H9 (cell line): ENCODE results near the gene COL4A1. TPM values are rescaled to one million over a fixed set of nuclear protein-coding genes. Genes with fewer than 3 reads are reported as not detected.
A peak's percentile ranks its signal among the peaks of the same experiment; 100 is the strongest.

Experiments
- DNase-seq: peaks from one replicate; pipeline ENCODE4 v3.0.0-alpha.2; 2017
- H2AFZ ChIP-seq: one replicate; pipeline ENCODE4 v1.6.1; 2013; ENCODE audit warnings: mild to moderate bottlenecking, low read length, control low read depth, moderate library complexity
- H2AK5ac ChIP-seq: 2 replicates; pipeline ENCODE4 v1.6.1; 2013; ENCODE audit warnings: low read length, control low read depth, mixed read lengths; ENCODE audit not compliant: insufficient read length
- H2BK120ac ChIP-seq: one replicate; pipeline ENCODE4 v1.6.1; 2013; ENCODE audit warnings: low read depth, mild to moderate bottlenecking, low read length, control low read depth, inconsistent platforms; ENCODE audit not compliant: poor library complexity, severe bottlenecking
- H2BK12ac ChIP-seq: 2 replicates; pipeline ENCODE4 v1.6.1; 2013; ENCODE audit warnings: low read length, control low read depth, mixed read lengths, low read depth; ENCODE audit not compliant: insufficient read length
- H2BK15ac ChIP-seq: 2 replicates; pipeline ENCODE4 v1.6.1; 2013; ENCODE audit warnings: low read depth, low read length, control low read depth
- H2BK20ac ChIP-seq: one replicate; pipeline ENCODE4 v1.6.1; 2013; ENCODE audit warnings: low read depth, mild to moderate bottlenecking, low read length, control low read depth, inconsistent platforms; ENCODE audit not compliant: poor library complexity, severe bottlenecking
- H2BK5ac ChIP-seq: 2 replicates; pipeline ENCODE4 v1.6.1; 2013; ENCODE audit warnings: low read length, control low read depth, mixed read lengths; ENCODE audit not compliant: insufficient read length
- H3K14ac ChIP-seq: 2 replicates; pipeline ENCODE4 v1.6.1; 2013; ENCODE audit warnings: low read length, control low read depth; ENCODE audit not compliant: insufficient read depth
- H3K18ac ChIP-seq: 2 replicates; pipeline ENCODE4 v1.6.1; 2013; ENCODE audit warnings: low read depth, mild to moderate bottlenecking, mixed read lengths, low read length, control low read depth; ENCODE audit not compliant: insufficient read length
- H3K23ac ChIP-seq: 2 replicates; pipeline ENCODE4 v1.6.1; 2013; ENCODE audit warnings: low read length, control low read depth, mixed read lengths, low read depth; ENCODE audit not compliant: insufficient read length
- H3K23me2 ChIP-seq: 2 replicates; pipeline ENCODE4 v1.6.1; 2013; ENCODE audit warnings: low read depth, mild to moderate bottlenecking, mixed read lengths, low read length, control low read depth; ENCODE audit not compliant: insufficient read length, poor library complexity, severe bottlenecking
- H3K27ac ChIP-seq: 2 replicates; pipeline ENCODE4 v1.5.1; 2013; ENCODE audit warnings: low read length, control low read depth, mixed read lengths, low read depth; ENCODE audit not compliant: insufficient read length
- H3K27me3 ChIP-seq: 2 replicates; pipeline ENCODE4 v1.6.1; 2013; ENCODE audit warnings: low read length, control low read depth, inconsistent platforms; ENCODE audit not compliant: insufficient read depth
- H3K4ac ChIP-seq: 2 replicates; pipeline ENCODE4 v1.6.1; 2013; ENCODE audit warnings: low read depth, mild to moderate bottlenecking, control low read depth, inconsistent platforms, low read length, moderate library complexity
- H3K4me1 ChIP-seq: 2 replicates; pipeline ENCODE4 v1.6.1; 2013; ENCODE audit warnings: low read length, control low read depth, inconsistent platforms; ENCODE audit not compliant: insufficient read depth
- H3K4me2 ChIP-seq: 2 replicates; pipeline ENCODE4 v1.6.1; 2013; ENCODE audit warnings: low read length, control low read depth, mixed read lengths; ENCODE audit not compliant: insufficient read length, insufficient read depth
- H3K56ac ChIP-seq: 2 replicates; pipeline ENCODE4 v1.6.1; 2013; ENCODE audit warnings: low read depth, mild to moderate bottlenecking, mixed read lengths, low read length, control low read depth; ENCODE audit not compliant: insufficient read length
- H3K79me1 ChIP-seq: 2 replicates; pipeline ENCODE4 v1.6.1; 2013; ENCODE audit warnings: low read depth, mild to moderate bottlenecking, moderate library complexity, low read length, control low read depth, inconsistent platforms; ENCODE audit not compliant: insufficient read depth, poor library complexity, severe bottlenecking
- H3K79me2 ChIP-seq: 2 replicates; pipeline ENCODE4 v1.6.1; 2013; ENCODE audit warnings: low read length, control low read depth, inconsistent platforms; ENCODE audit not compliant: insufficient read depth
- H3K9ac ChIP-seq: 2 replicates; pipeline ENCODE4 v1.6.1; 2013; ENCODE audit warnings: low read length, control low read depth, mixed read lengths; ENCODE audit not compliant: insufficient read length; ENCODE audit errors: extremely low read depth
- H3K9me3 ChIP-seq: one replicate; pipeline ENCODE4 v1.6.1; 2013; ENCODE audit warnings: low read depth, low read length, inconsistent platforms; ENCODE audit not compliant: control insufficient read depth
- H3T11ph ChIP-seq: one replicate; pipeline ENCODE4 v1.6.1; 2013; ENCODE audit warnings: mild to moderate bottlenecking, low read length, control low read depth, inconsistent platforms
- H4K20me1 ChIP-seq: one replicate; pipeline ENCODE4 v1.6.1; 2013; ENCODE audit not compliant: control insufficient read depth, insufficient read length, insufficient read depth
- H4K5ac ChIP-seq: 2 replicates; pipeline ENCODE4 v1.6.1; 2013; ENCODE audit warnings: low read depth, mild to moderate bottlenecking, mixed read lengths, low read length, control low read depth; ENCODE audit not compliant: insufficient read length
- H4K8ac ChIP-seq: replicated peaks from 2 replicates; pipeline ENCODE4 v1.6.1; 2013; ENCODE audit warnings: low read length, control low read depth, mixed read lengths, low read depth; ENCODE audit not compliant: insufficient read length
- H4K91ac ChIP-seq: 2 replicates; pipeline ENCODE4 v1.6.1; 2013; ENCODE audit warnings: low read depth, mild to moderate bottlenecking, moderate library complexity, mixed read lengths, low read length, control low read depth; ENCODE audit not compliant: insufficient read length
- H3K27ac Mint-ChIP-seq, 3 experiments: 2 replicates in 2 of 3; 3 replicates in 1 of 3; pipeline ENCODE4 v1.8.0; 2020 to 2021; ENCODE audit warnings: mixed read lengths in 3 of 3, mild to moderate bottlenecking in 1 of 3, moderate library complexity in 1 of 3
- H3K27me3 Mint-ChIP-seq: 2 replicates; pipeline ENCODE4 v1.8.0; 2021; ENCODE audit warnings: low read depth, mild to moderate bottlenecking, moderate library complexity, mixed read lengths
- H3K36me3 Mint-ChIP-seq, 3 experiments: 2 replicates in 2 of 3; 3 replicates in 1 of 3; pipeline ENCODE4 v1.8.0; 2020 to 2021; ENCODE audit warnings: low read depth in 3 of 3, mixed read lengths in 3 of 3; ENCODE audit not compliant: insufficient read depth in 1 of 3
- H3K4me1 Mint-ChIP-seq, 2 experiments: 2 replicates each; pipeline ENCODE4 v1.8.0; 2020; ENCODE audit warnings: mixed read lengths in 2 of 2
- H3K4me3 Mint-ChIP-seq, 2 experiments: 2 replicates in 1 of 2; 3 replicates in 1 of 2; pipeline ENCODE4 v1.8.0; 2020 to 2021; ENCODE audit warnings: mild to moderate bottlenecking in 2 of 2, mixed read lengths in 2 of 2, moderate library complexity in 1 of 2
- H3K9me3 Mint-ChIP-seq, 2 experiments: 2 replicates in 1 of 2; 3 replicates in 1 of 2; pipeline ENCODE4 v1.8.0; 2020; ENCODE audit warnings: mild to moderate bottlenecking in 2 of 2, mixed read lengths in 2 of 2, moderate library complexity in 1 of 2
- CTCF ChIP-seq: fragments of 200-600 bp; sonication (generic); conservative IDR thresholded peaks from 3 replicates; pipeline ENCODE4 v1.8.0; 2021; ENCODE audit warnings: antibody characterized with exemption, mild to moderate bottlenecking
- WGBS: extraction: QIAGEN DNeasy Blood & Tissue Kit; methylation state at CpG from one replicate; pipeline ENCODE4 v1.1.7; 2013; ENCODE audit warnings: missing lambda C conversion rate, low lambda C conversion rate, mixed read lengths; ENCODE audit not compliant: insufficient read length; ENCODE audit errors: extremely low coverage; 5-methylcytosine and 5-hydroxymethylcytosine counted together
- total RNA-seq: library from RNA; stranded (reverse); gene quantifications from 2 replicates; pipeline ENCODE4 v1.2.1, GENCODE V29; 2021

COL4A1 gene
- total RNA-seq, 1 experiment from 2014 or later = 73.1 TPM

GRCh38 chr13:110327051-110327721 lies 20.2 kb upstream of the COL4A1 start:
- H3K4me3 Mint-ChIP-seq = peak overlapping the region; percentile 31 to 66
- no peaks in the 10 kb centered on the region for H3K9me3 Mint-ChIP-seq
- H3T11ph ChIP-seq = no peak overlapping the region
- no peaks in the 10 kb centered on the region for H3K23me2 ChIP-seq
- H4K20me1 ChIP-seq = no peaks in the 10 kb centered on the region
- TF ChIP-seq CTCF = no peak
- no peak overlapping the region for H2BK12ac ChIP-seq
- H4K91ac ChIP-seq = no peak overlapping the region
- no CpG with 5 or more reads among the region's 7 CpGs for WGBS
- no peak overlapping the region for H3K14ac ChIP-seq
- H3K27ac Mint-ChIP-seq = peak overlapping the region; percentile 83 to 98 (median 95)
- no peak overlapping the region for H2AFZ ChIP-seq
- H3K56ac ChIP-seq = no peak overlapping the region
- H4K8ac ChIP-seq = no peak overlapping the region
- H3K4ac ChIP-seq = no peak overlapping the region
- peaks cover 55 to 65% of the 10 kb centered on the region in 2 experiments for H3K4me1 Mint-ChIP-seq
- DNase-seq = peak; percentile 52
- no peak overlapping the region for H2BK15ac ChIP-seq
- H3K23ac ChIP-seq = no peak overlapping the region
- no peak overlapping the region for H3K9ac ChIP-seq
- no peaks in the 10 kb centered on the region for H3K79me1 ChIP-seq
- H2BK120ac ChIP-seq = no peak overlapping the region
- H3K27me3 ChIP-seq = no peaks in the 10 kb centered on the region
- H4K5ac ChIP-seq = no peak overlapping the region
- no peaks in the 10 kb centered on the region; the same call in 1 of the 2 replicates for H3K4me1 ChIP-seq
- H3K4me2 ChIP-seq = peak overlapping the region; percentile 37
- no peaks in the 10 kb centered on the region; the same call in 1 of the 2 replicates for H3K79me2 ChIP-seq
- no peak overlapping the region for H2BK20ac ChIP-seq
- no peak overlapping the region for H2AK5ac ChIP-seq
- H3K9me3 ChIP-seq = no peaks in the 10 kb centered on the region
- peak overlapping the region; percentile 59 for H3K27ac ChIP-seq
- peak overlapping the region; percentile 2 for H3K18ac ChIP-seq
- peaks cover 3 to 5% (median 4%) of the 10 kb centered on the region in 3 experiments; a peak in 4 of 7 replicates for H3K36me3 Mint-ChIP-seq
- no peak overlapping the region for H2BK5ac ChIP-seq
- H3K27me3 Mint-ChIP-seq = no peaks in the 10 kb centered on the region
